Measurements from ENCODE around the gene PAN3.

GRCh38 chr13:28204043-28204442 lies 65.7 kb downstream of the PAN3 start:
- no peak for TF ChIP-seq CTCF (IDR thresholded peaks at IDR 0.05)
- TF ChIP-seq POLR2A (IDR thresholded peaks at IDR 0.05), result no peak
